NCI-H187 (cell line): ENCODE measurements around the gene DDR2.
"Not testable (repeated sequence)": the region's sequence is repeated elsewhere in the genome, so short reads cannot be mapped to it uniquely, and the experiment has no call there.

Experiments used
- DNase-seq, 2 experiments: peaks; one replicate each; lab custom pipeline; 2025; lab: John Stamatoyannopoulos, UW

Gene DDR2

DNA sequence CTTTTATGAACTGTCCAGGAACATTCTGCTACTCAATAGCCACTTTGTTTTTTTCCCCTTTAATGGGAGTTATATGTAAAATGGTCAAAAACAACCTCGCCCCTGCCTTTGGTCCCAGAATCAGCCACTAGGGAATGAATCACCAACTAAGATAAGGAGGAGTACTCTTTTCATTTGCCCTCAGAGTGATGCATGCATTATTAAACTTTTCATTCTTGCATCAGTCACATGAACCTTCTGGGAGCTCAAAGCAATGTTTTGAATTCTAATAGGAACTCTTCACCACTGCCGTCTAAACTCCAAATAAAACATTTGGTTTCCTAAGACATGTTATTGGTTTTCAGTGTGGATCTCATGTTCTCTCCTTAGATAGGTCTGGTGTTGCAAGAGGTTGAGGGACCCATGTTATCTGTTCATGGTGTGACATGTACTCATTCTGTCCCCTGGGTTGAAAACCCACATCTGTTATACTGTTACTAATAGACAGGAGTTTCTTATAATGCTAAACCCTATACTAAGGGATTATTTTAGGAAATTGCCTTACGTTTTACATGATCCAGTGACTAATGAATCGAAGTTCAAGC is 140.4 kb downstream of the DDR2 start:
- no peak for DNase-seq

DNA sequence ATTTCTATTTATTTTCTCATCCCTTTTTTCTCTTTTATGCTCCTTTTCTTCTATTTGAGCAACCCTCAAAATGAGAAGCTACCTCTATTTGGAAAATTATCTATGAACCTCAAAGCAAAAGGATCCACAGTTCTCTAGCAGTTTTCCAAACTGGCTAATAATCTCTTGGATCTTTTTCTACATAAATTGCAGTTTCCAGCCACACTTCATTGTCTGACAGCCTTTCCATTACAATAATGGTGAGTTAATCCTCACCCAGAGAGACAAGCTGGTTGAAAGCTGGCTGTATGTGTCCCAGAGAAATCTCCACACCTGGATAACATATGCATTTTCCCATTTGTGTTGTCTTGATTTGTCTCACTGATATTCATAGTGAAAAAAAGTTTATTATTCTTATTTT is 141.7 kb downstream of the DDR2 start:
- DNase-seq, result no peak

DNA sequence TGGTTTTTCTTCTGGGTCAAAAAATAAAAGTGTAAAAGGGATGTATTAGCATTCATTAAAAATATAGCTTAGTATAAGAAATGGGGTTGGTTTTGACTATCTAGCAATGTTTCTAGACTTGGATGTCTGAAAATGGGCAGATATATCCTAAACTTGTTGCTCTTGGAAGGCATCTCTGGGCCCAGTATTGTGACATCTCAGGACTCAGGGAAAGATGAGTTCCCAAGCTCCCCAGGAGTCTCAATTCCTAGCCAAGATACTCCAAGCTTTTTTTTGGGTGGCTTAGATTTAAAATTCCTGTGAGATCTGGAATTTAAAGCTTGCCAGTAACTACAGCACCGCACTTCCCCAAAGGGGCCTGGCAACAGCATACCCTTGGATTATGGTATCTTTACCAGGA is 146.8 kb downstream of the DDR2 start:
- DNase-seq, result no peak

DNA sequence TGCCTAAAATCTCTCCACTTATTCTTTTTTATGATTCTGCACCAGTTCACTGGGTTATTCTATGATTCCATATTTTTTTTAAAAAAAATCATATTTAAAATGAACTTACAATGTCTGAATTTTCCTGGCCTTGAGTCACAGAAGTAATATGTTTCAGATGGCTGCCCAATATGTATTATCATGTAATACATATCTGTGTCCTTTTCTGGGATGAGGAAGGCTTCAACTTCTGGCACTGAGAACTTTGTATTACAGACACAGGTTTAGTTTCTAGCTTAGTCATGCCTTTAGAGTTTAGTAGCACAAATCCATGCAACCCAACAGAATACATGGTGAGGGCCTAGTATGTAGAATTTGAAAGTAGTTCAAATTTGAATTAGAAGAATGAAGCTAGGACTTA is 150.4 kb downstream of the DDR2 start:
- DNase-seq, result no peak

DNA sequence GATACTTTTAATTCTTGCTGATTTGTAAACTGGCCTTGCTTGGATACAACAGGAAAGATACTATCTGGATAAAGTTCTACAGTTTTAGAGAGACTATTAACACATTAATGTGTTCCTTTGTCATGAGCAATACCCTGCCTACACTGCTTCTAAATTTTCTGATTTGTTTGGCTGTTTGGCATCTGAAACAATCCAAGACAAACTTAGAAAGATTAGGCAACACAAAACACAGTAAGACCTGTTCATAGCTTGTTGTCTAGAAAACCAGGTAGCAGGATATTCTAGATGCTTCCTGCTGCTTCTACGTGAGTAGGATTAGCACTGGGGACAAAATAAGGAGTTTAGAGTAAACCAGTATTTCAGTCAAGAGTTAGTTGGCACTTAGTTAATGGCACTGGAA is 152.7 kb downstream of the DDR2 start:
- not testable (repeated sequence) for DNase-seq

DNA sequence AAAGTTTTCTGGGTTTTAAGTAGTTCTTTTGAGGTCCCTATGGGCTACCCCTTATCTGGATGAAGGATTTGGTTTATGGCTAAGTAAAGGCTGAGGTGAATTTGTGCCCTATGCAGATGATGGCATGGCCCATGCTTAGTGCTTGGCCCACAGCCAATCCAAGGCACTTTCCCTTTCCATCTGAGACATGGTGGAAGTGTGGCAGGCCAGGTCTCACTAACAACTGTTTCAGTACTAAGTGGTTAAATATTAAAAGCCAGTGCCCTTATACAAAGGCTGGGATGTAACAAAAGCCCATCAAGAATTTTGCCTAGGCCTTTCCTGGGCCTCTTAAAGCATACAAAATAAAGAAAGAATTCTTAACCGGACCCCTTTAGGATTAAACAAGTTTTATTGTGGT is 156.5 kb downstream of the DDR2 start:
- DNase-seq, result not testable (repeated sequence)

DNA sequence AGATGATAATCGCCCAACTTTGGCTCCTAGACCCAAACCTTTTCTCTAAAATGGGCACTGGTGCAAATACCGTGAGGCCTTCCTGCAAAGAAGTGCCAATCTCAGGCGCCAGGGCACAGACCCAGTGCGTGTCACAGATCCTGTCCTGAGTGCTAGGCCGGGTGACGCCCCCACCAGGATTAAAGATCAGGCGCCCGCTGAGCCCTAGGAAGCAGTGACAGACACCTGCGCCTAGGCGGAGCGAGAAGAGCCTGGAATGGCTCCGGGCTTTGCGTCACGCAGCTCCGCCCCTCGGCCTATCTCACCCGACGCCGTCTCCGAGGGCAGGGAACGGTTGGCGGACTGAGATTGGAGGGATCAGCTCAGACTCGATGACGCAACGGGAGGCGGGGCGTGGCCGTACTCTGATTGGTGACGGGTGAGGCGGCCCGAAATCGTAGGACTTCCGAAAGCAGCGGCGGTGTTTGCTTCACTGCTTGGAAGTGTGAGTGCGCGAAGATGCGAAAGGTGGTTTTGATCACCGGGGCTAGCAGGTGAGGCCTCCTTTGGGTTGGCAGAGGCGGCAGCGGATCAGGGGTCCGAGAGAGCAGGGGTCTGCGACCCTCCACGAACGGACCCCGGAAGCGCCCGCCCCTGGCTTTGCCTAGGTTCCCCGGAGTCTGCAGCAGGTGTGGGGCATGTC is 158.2 kb downstream of the DDR2 start, which contains the start of gene HSD17B7:
TSS of gene HSD17B7 (plus strand) at position 400 of the 682 bp plus-strand sequence. CDS start at position 499, 99 bp downstream.
- DNase-seq, result peak; percentile 79 to 83

DNA sequence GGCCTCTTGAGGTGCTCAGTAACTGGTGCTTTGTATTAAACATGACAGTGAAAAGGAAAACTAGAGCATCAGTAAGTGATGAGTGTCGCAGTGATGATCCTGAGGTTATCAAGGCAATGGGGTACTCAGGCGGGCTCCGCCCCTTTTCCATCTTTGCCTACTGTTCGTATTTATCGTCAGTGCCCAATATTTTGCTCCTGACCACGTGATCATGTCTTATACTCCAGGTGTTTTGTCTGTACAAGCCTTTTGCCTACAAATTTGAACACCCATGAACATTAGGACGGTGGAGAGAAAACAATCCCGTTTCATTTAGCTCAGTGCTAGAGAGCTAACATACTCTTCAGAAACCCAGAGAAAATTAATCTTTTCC is 158.7 kb downstream of the DDR2 start:
- peak in 1 of 2 experiments; percentile 49 for DNase-seq

DNA sequence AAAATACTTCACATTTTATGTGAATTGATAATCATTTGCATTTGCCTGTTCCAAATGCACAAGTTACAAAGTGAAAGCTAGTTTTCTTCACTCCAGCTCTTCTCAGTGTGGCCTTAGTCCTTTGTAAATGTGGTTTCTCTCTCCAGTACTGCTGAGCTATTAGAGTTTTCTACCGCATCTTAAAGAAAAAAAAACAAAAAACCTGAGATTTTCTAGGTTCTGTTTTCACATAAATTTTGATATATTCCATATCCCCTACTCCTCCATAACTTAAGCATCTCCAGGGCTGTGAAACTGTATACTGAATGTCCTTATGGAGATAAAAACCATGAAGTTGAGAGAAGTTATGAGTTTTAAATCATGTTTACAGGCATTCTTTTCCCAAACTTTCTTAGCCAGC is 162.0 kb downstream of the DDR2 start:
- not testable (repeated sequence) for DNase-seq

DNA sequence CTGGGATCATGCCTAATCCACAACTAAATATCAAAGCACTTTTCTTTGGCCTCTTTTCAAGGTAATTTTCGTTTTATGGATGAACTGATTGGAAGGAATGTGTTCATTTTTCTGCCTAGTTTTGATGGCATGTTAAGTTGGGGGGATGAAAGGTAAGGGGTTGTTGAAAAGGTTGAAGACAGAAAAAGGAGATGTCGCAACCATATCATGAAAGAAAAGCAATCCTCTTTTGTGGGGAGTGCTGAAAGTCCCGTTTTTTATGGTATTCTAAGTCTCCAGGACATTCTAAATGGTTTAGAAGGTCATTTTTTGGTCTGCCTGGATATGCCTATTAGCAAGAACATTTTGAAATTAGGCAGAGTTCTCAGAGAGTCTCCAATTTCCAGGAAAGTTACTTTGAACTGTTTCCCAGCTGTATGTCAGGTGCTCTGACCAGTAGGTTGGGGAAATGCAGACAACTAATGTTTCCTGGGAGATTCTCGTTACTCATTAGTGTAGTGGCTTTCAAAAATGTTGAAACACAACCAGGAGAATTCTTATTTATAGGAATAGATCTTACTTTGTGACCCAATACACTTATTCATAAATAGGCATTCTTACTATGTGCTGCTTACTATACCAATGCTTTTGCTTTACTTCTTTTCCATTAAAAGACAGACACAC is 164.5 kb downstream of the DDR2 start:
- not testable (repeated sequence) for DNase-seq

DNA sequence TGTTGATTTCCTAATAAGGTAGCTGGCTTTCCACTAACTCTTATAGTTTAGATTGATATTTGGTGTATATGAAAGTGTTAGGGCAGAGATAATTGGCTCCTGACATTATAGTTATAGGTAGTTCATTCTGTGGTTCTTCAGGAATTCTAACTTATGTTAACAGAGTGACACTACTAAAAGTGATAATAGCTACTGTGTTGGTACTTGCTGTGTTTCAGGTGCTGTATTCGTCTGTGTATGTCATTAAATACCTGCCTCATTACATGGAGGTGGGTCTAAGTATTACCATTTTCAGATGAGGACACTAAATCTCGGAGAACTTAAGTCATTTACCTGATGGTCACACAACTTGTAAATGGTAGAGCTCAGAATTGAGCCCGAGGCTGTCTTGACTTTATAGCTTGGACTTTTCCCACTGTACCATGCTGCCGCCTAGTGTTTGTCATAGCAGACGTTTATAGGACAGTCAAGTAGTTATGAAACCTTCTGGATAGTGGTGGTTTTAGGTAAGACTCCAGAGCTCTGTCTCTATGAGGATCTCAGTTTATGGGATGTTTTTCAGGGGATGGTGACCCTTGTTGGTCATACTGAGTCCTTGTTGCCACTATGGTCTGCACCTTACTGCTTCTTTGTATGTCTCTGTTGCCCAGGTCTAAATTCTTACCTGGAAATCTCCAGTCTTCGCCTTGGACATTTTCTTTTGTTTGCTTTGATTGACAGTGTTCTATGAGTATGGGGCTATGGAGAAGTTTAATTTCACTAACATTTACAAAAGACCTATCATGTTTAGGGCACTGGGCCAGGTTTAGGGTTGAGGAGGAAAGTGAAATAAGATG is 167.9 kb downstream of the DDR2 start:
- DNase-seq, result peak; percentile 58 to 67

DNA sequence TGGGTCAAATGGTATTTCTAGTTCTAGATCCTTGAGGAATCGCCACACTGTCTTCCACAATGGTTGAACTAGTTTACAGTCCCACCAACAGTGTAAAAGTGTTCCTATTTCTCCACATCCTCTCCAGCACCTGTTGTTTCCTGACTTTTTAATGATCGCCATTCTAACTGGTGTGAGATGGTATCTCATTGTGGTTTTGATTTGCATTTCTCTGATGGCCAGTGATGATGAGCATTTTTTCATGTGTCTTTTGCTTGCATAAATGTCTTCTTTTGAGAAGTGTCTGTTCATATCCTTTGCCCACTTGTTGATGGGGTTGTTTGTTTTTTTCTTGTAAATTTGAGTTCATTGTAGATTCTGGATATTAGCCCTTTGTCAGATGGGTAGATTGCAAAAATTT is 175.2 kb downstream of the DDR2 start:
- not testable (repeated sequence) for DNase-seq

DNA sequence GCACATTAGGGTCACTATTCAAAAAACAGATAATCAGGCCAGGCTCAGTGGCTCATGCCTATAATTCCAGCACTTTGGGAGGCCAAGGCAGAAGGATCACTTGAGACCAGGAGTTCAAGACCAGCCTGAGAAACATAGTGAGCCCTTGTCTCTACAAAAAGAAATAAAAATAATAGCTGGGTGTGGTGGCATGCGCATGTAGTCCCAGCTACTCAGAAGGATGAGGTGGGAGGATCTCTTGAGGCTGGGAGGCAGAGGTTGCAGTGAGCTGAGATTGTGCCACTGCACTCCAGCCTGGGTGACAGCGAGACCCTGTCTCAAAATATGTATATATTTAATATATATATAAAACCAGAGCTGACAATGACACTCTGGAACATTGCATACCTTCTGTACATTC is 180.1 kb downstream of the DDR2 start:
- DNase-seq, result not testable (repeated sequence)

DNA sequence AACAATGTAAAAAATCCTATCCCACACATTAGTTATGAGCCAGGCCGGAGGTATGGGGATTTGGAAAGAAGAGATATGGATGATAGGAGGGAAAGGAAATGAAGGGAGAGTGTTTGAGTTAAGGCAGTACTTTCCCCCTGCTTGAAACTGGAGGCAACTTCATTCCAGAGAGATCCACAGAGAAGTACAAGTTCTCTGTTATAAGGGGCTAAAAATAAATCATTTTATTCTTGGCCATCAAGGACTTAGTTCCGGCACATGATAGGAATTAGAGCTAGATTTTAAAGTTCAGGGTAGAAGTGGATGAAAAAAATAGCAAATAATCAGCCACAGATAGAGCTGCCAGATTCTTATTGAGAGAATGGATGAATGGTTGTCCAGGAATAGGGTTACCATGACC is 185.9 kb downstream of the DDR2 start:
- not testable (repeated sequence) for DNase-seq

DNA sequence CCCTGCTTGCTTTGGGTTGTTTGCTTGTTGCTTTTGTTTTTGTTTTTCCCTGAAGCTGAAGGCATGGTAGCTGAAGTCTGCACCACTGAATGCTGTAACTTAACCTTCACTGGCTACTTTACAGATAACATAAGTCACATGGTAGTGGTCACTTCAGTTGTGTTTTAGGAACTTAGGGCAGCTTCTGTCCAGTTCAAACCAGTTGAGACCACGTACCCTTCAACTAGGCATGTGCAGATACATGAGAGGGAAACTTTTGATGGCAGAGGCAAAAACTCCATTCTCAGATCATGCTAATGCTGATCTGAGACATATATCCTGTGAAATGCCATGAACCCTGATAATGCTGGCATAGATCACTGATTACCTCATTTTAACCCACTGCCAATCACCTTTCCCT is 186.4 kb downstream of the DDR2 start:
- not testable (repeated sequence) for DNase-seq

DNA sequence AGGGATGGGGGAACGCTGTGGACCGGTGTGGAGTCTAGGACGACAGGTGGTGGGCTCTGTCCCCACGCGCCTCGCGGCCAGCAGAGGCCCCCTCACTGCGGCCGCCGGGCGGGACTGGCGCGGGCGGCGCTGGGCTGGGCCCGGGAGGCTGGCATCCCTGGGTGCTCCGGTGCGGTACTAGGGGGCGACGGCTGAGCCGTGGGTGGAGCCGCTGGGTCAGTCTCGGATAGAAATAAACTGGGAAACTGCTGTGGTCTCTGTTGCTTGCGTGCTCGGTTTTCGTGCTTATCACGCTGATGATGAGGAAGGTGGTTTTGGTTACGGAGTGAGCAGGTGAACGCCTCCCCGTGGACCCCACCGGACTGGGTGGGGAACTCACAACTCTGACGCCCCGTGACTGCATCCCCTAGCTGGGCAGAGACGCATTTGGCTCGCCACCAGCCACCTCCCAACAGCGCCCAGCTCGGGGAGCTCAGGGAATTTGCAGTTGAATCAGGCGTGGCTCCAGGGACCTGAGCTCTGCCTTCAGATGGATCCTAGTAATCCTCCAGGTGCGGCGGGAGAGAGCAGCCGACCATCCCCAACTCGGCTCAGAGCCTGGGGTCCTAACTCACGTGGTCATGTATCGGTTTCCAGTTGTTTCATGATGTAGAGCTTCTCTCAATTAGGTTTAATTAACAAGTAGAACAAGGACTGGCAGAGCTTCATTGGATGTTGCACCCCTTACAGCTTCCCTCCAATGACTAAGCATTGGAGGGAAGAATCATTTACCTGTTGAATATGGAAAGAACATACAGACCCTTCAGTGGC is 190.3 kb downstream of the DDR2 start:
- DNase-seq, result no peak

DNA sequence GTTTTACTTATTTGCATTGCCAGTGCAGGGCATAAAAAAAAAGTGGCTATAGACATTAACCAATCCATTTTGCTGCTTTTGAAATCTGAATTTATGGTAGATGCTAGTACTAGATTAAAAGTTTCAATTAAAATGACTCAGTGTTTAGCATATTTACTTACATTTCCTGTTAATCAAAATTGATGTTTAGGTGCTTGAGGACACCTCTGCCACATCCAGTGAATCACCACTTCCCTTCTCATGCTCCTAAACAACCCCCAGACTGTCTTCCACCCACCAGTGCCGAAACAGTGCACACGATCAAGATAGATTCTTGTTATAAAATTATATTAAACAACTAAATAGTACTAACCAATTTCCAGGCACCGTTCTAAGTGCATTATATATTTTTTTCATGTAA is 191.0 kb downstream of the DDR2 start:
- DNase-seq, result no peak

DNA sequence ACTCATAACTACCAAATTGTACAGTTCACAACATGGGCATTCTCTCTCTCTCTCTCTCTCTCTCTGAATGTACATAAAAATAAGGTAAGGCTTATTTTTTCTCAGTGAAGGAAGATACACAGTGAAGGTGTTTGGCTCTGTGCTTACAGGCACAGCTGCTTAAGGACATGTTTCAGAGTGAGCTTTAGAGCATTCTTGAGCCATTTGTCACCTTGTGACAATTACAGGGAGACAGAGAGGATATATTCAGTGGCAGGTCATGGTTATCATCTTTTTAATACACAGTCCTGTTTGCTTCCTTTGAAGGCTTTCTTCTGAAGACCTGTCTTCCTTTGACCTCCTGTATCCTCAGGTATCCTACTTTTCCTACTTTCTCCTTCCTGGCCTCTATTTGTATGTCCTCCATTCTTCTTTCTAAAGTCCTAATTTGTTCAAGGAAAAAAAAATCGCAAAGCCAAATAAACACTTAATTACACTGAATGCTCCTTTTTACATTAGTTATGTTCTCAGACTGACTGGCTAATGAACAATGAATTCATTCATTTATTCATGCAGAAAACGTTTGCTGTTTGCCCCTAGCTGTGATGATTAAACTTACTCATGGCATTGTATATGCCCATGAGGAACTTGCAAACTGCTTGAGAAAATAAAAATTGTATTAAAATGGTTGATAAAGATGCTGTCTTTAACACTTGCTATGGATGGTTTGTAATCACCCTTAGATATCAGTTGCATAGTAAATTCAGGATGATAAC is 191.7 kb downstream of the DDR2 start:
- DNase-seq, result no peak

DNA sequence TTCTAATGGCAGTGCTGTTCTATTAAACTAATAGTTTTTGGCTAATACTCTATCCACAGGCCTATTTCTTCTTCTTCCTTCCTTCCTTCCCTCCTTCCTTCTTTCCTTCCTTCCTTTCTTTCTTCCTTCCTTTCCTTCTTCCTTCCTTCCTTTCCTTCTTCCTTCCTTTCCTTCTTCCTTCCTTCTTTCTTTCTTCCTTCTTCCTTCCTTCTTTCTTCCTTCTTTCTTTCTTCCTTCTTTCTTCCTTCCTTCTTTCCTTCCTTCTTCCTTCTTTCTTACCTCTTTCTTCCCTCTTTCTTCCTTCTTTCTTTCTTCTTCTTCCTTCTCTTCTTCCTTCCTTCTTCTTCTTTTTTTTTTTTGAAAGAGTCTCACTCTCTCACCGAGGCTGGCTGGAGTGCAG is 197.0 kb downstream of the DDR2 start:
- DNase-seq, result no peak

DNA sequence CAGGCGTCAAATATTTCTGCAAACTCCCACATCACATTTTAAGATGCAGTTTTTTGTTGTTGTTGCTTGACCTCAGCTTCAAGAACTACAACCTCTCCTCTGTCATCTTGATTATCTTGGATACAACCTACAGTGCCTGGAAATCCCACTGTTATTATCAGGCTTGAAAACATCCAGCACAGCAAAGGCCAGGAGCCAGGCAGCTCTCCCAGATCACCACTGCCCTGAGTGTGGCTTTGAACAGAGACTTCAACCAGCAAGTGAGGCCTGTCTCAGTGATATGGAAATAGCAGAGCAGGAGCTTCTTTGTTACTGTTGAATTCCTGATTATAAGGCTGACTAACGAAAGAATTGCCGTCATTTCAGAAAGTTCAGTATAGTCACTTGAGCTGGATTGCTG is 200.2 kb downstream of the DDR2 start:
- DNase-seq, result no peak
